Suprapubic skin (tissue), 4 donors: ENCODE data around the gene ZFP2. TPM values are rescaled to one million over a fixed set of nuclear protein-coding genes. Genes with fewer than 3 reads are reported as not detected.
"Not testable (repeated sequence)": the region's sequence is repeated elsewhere in the genome, so short reads cannot be mapped to it uniquely, and the experiment has no call there.

Experiments used
- DNase-seq, 2 donors: peaks; one replicate each; pipeline ENCODE4 v3.0.0-alpha.2; 2019; ENCODE audit warnings: low spot score in 2 of 2
- H3K27ac ChIP-seq: fragments of 200-600 bp; sonication (generic); one replicate; pipeline ENCODE4 v1.5.1; 2019
- H3K27me3 ChIP-seq: fragments of 200-600 bp; sonication (generic); one replicate; pipeline ENCODE4 v1.5.1; 2019
- H3K36me3 ChIP-seq: fragments of 200-600 bp; sonication (generic); one replicate; pipeline ENCODE4 v1.5.1; 2019
- H3K4me1 ChIP-seq: fragments of 200-600 bp; sonication (generic); one replicate; pipeline ENCODE4 v1.5.1; 2019
- H3K4me3 ChIP-seq: fragments of 200-600 bp; sonication (generic); one replicate; pipeline ENCODE4 v1.5.1; 2019; ENCODE audit warnings: mild to moderate bottlenecking
- H3K9me3 ChIP-seq: fragments of 200-600 bp; sonication (generic); one replicate; pipeline ENCODE4 v1.5.1; 2019
- CTCF ChIP-seq, 2 donors: fragments of 200-600 bp in 1 of 2; fragments of 450-650 bp in 1 of 2; sonication (generic) in 1 of 2; IDR thresholded peaks; one replicate each; pipeline ENCODE4 v1.5.1; 2016 to 2019; ENCODE audit warnings: antibody characterized with exemption in 2 of 2, mild to moderate bottlenecking in 1 of 2, moderate library complexity in 1 of 2
- EP300 ChIP-seq: sonication (generic); formaldehyde crosslinking; IDR thresholded peaks from one replicate; pipeline ENCODE4 v1.6.1; 2017; ENCODE audit warnings: antibody characterized with exemption
- POLR2A ChIP-seq, 2 donors: fragments of 450-650 bp; IDR thresholded peaks; one replicate each; pipeline ENCODE4 v1.6.1; 2017; ENCODE audit warnings: antibody characterized with exemption in 2 of 2, mild to moderate bottlenecking in 2 of 2, moderate library complexity in 2 of 2
- POLR2AphosphoS5 ChIP-seq, 3 donors: sonication (generic); formaldehyde crosslinking; IDR thresholded peaks; one replicate each; pipeline ENCODE4 v1.6.1; 2017; ENCODE audit warnings: antibody characterized with exemption in 3 of 3
- WGBS: methylation state at CpG from one replicate; pipeline ENCODE4 v1.1.5; 2018; 5-methylcytosine and 5-hydroxymethylcytosine counted together
- total RNA-seq, 4 donors: library from RNA; depleted of rRNA; stranded (reverse); fragments of >200 nt; gene quantifications; one replicate each; pipeline ENCODE4 v1.1.0, GENCODE V29; 2016

ZFP2 gene
- total RNA-seq, 4 donors from 2014 or later, result 0.94 to 4.8 (median 2.0) TPM

GRCh38 chr5:178872302-178872701 is 23.4 kb upstream of the ZFP2 start:
- Histone ChIP-seq H3K27me3 (no peaks in the 10 kb centered on the region), H3K9me3 (peaks cover 18% of the 10 kb centered on the region), H3K27ac (no peak overlapping the region), H3K4me1 (no peaks in the 10 kb centered on the region), H3K4me3 (no peak overlapping the region), H3K36me3 (peaks cover 98% of the 10 kb centered on the region)
- WGBS, result 92% methylated on average over 1 of the region's 1 CpG
- TF ChIP-seq POLR2A (IDR thresholded peaks at IDR 0.05) (no peak), EP300 (no peak), CTCF (IDR thresholded peaks at IDR 0.05) (no peak), POLR2AphosphoS5 (IDR thresholded peaks at IDR 0.05) (no peak)
- DNase-seq, result no peak

- H3K4me3 ChIP-seq, DNase-seq, H3K27ac ChIP-seq, H3K4me1 ChIP-seq, H3K27me3 ChIP-seq: not testable (repeated sequence)
- 94% methylated on average over 4 of the region's 4 CpGs for WGBS
- Histone ChIP-seq H3K36me3 (peaks cover 91% of the 10 kb centered on the region), H3K9me3 (peaks cover 62% of the 10 kb centered on the region)
These were observed 12.5 kb upstream of the ZFP2 start for GRCh38 chr5:178883115-178883694.

- peaks cover 62% of the 10 kb centered on the region for H3K9me3 ChIP-seq
- peaks cover 84% of the 10 kb centered on the region for H3K36me3 ChIP-seq
These were observed 11.8 kb upstream of the ZFP2 start for GRCh38 chr5:178883815-178884430.

GRCh38 chr5:178899289-178899688 is 3.6 kb downstream of the ZFP2 start:
- peaks cover 10% of the 10 kb centered on the region for H3K4me1 ChIP-seq
- no peak overlapping the region for H3K27ac ChIP-seq
- H3K27me3 ChIP-seq, result no peaks in the 10 kb centered on the region
- H3K36me3 ChIP-seq, result no peaks in the 10 kb centered on the region
- no peak overlapping the region for H3K4me3 ChIP-seq
- TF ChIP-seq CTCF (IDR thresholded peaks at IDR 0.05), result no peak
- TF ChIP-seq POLR2A (IDR thresholded peaks at IDR 0.05), result no peak
- DNase-seq, result no peak
- 92% methylated on average over 5 of the region's 5 CpGs for WGBS
- no peaks in the 10 kb centered on the region for H3K9me3 ChIP-seq

More at GRCh38 chr5:178883815-178884430, 11.8 kb upstream of the ZFP2 start:
- no peaks in the 10 kb centered on the region for H3K4me1 ChIP-seq
- H3K27me3 ChIP-seq, result no peaks in the 10 kb centered on the region
- WGBS, result 97% methylated on average over 6 of the region's 6 CpGs
- DNase-seq, result no peak
- H3K27ac ChIP-seq, result no peak overlapping the region
- no peak overlapping the region for H3K4me3 ChIP-seq
- no peak for TF ChIP-seq EP300
- no peak for TF ChIP-seq POLR2A (IDR thresholded peaks at IDR 0.05)
- no peak for TF ChIP-seq POLR2AphosphoS5 (IDR thresholded peaks at IDR 0.05)
- no peak for TF ChIP-seq CTCF (IDR thresholded peaks at IDR 0.05)

GRCh38 chr5:178902849-178903248 is 7.1 kb downstream of the ZFP2 start:
- 94% methylated on average over 3 of the region's 3 CpGs for WGBS
- DNase-seq, result no peak

More at GRCh38 chr5:178902849-178903248, 7.1 kb downstream of the ZFP2 start:
- Histone ChIP-seq H3K9me3 (peaks cover 2% of the 10 kb centered on the region), H3K4me3 (no peak overlapping the region), H3K27ac (no peak overlapping the region), H3K36me3 (peaks cover 6% of the 10 kb centered on the region), H3K27me3 (no peaks in the 10 kb centered on the region), H3K4me1 (no peaks in the 10 kb centered on the region)
- TF ChIP-seq CTCF (IDR thresholded peaks at IDR 0.05) (no peak), POLR2A (IDR thresholded peaks at IDR 0.05) (no peak), POLR2AphosphoS5 (IDR thresholded peaks at IDR 0.05) (no peak)
